Stomach (tissue), 4 donors: ENCODE results near the gene MSH4.
"Not testable (repeated sequence)": the region's sequence is repeated elsewhere in the genome, so short reads cannot be mapped to it uniquely, and the experiment has no call there.

Experiments
- CTCF ChIP-seq, 7 experiments: fragments of 450-650 bp in 4 of 7; fragments of 200-600 bp in 3 of 7; sonication (generic) in 3 of 7; IDR thresholded peaks; one replicate each; pipeline ENCODE4 v1.5.1; 2016 to 2019; ENCODE audit warnings: antibody characterized with exemption in 7 of 7, control low read depth in 2 of 7, mild to moderate bottlenecking in 1 of 7
- POLR2A ChIP-seq, 4 donors: fragments of 450-650 bp; IDR thresholded peaks; one replicate each; pipeline ENCODE4 v1.6.1; 2016; ENCODE audit warnings: antibody characterized with exemption in 4 of 4, control low read depth in 2 of 4, mild to moderate bottlenecking in 1 of 4, moderate library complexity in 1 of 4

- TF ChIP-seq CTCF, POLR2A (IDR thresholded peaks at IDR 0.05): not testable (repeated sequence)
Observed at GRCh38 chr1:75783920-75784319, 12.8 kb upstream of the MSH4 start.
